ENCODE results near the gene NCL. TPM values are rescaled to one million over a fixed set of nuclear protein-coding genes. Genes with fewer than 3 reads are reported as not detected.
A peak's percentile ranks its signal among the peaks of the same experiment; 100 is the strongest.

The NCL gene
- polyA plus RNA-seq, 1 donor, result 541 TPM

DNA sequence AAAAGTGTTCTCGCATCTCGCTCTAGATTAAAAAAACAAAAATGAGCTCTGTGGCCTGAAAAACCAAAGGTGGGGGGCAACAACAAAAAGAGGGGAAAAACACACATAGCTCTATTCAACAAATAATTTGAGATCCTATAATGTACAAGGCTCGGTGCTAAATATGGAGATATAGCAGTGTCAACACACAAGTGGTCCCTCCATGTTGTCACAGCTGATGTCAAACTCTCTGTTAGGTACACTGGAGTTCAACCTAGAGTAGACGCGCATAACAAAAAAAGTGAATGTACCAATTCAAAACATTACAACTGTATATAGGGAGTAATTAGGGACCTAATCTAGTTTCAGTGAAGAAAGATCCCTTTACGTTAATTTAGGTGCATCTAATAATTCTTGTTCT lies 5.9 kb downstream of the NCL start:
- H3K4me1 ChIP-seq (ENCODE audit: control insufficient read depth, insufficient read depth, low read length), result no peaks in the 10 kb centered on the region
- H3K4me3 ChIP-seq (ENCODE audit: low read length), result no peak overlapping the region
- DNase-seq, result no peak
- H3K27me3 ChIP-seq (ENCODE audit: control insufficient read depth, insufficient read depth, low read length), result no peaks in the 10 kb centered on the region
- no peak overlapping the region for H3K27ac ChIP-seq (ENCODE audit: low read length)
- H3K9me3 ChIP-seq (ENCODE audit: control insufficient read depth, low read depth, low read length), result no peaks in the 10 kb centered on the region
- WGBS (ENCODE audit: insufficient coverage, low lambda C conversion rate), result 100% methylated on average over 3 of the region's 6 CpGs
- peaks cover 92% of the 10 kb centered on the region for H3K36me3 ChIP-seq (ENCODE audit: control insufficient read depth, insufficient read depth, low read length)

DNA sequence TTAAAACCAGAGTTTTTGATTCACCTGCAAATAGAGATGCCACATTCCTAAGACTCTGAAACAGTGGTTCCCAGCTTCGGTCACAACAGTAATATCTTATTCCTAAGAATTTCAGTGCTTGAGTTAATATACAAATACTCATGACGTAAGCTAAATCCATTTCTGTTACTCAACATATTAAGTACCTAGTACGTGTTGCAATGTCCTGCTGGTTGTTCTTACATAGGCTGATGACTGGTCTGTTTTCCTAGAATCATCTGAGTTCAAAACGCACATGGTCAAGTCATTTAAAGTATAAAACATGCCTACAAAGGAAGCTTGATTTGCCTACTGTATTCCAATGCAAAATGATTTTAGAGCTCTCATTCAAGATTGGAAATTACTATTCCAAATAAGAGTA lies 7.2 kb downstream of the NCL start:
- Histone ChIP-seq H3K36me3 (ENCODE audit: control insufficient read depth, insufficient read depth, low read length) (peaks cover 94% of the 10 kb centered on the region), H3K27ac (ENCODE audit: low read length) (no peak overlapping the region), H3K4me3 (ENCODE audit: low read length) (no peak overlapping the region), H3K9me3 (ENCODE audit: control insufficient read depth, low read depth, low read length) (no peaks in the 10 kb centered on the region), H3K4me1 (ENCODE audit: control insufficient read depth, insufficient read depth, low read length) (no peaks in the 10 kb centered on the region), H3K27me3 (ENCODE audit: control insufficient read depth, insufficient read depth, low read length) (no peaks in the 10 kb centered on the region)
- WGBS (ENCODE audit: insufficient coverage, low lambda C conversion rate), result no CpG with 5 or more reads among the region's 4 CpGs
- no peak for DNase-seq

DNA sequence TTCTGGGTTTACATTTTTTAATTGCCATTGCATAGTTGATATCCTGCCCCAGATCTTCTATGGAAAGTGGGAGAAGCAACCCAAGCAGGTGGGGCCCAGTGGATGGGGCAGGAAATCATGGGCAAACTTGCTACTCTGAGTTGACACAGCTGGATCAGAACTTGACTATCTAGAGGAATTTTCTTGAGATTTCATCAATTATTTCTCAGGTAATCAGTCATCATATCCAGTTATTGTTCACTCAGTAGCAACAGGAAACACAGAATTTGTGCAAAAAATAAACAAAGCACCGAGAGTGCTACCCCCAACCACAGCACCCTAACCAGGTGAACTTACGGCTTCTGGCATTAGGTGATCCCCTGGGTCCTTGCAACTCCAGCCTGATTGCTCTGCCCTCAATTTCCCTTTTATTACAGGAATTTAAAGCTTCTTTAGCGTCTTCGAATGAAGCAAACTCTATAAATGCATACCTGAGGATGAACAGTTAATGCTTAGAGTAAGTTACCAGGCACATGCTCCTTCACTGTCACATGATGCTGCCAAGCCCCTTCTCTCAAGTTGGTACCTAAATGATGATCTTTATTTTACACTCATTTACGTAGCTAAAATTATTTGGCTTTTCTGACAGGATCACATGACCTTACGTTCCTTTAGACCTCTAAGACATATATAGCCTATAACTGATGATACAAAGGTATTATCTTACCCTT lies 7.8 kb downstream of the NCL start:
- Histone ChIP-seq H3K36me3 (ENCODE audit: control insufficient read depth, insufficient read depth, low read length) (peaks cover 91% of the 10 kb centered on the region), H3K27ac (ENCODE audit: low read length) (no peak overlapping the region), H3K4me1 (ENCODE audit: control insufficient read depth, insufficient read depth, low read length) (peaks cover 5% of the 10 kb centered on the region), H3K4me3 (ENCODE audit: low read length) (no peak overlapping the region), H3K9me3 (ENCODE audit: control insufficient read depth, low read depth, low read length) (no peaks in the 10 kb centered on the region), H3K27me3 (ENCODE audit: control insufficient read depth, insufficient read depth, low read length) (no peaks in the 10 kb centered on the region)
- WGBS (ENCODE audit: insufficient coverage, low lambda C conversion rate), result 90% methylated on average over 2 of the region's 6 CpGs
- DNase-seq, result no peak

DNA sequence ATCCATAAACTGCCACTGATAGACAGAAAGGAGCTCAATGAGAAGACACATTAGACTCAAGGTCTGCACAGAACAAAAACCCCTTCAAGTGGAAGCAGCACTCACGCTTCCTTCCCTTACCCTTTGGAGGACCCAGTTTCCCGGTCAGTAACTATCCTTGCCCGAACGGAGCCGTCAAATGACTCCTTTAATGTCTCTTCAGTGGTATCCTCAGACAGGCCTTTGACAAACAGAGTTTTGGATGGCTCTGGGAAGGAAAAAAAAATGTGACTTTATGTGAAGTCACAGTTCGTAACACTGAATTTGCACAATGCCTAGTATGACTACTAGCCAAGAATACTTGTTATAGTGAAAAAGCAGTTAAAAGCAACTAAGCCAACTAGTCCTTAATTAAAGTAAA lies 8.4 kb downstream of the NCL start:
- WGBS (ENCODE audit: insufficient coverage, low lambda C conversion rate), result 100% methylated on average over 1 of the region's 6 CpGs
- H3K4me1 ChIP-seq (ENCODE audit: control insufficient read depth, insufficient read depth, low read length), result peaks cover 5% of the 10 kb centered on the region
- DNase-seq, result no peak
- H3K27me3 ChIP-seq (ENCODE audit: control insufficient read depth, insufficient read depth, low read length), result no peaks in the 10 kb centered on the region
- H3K9me3 ChIP-seq (ENCODE audit: control insufficient read depth, low read depth, low read length), result no peaks in the 10 kb centered on the region
- peaks cover 86% of the 10 kb centered on the region for H3K36me3 ChIP-seq (ENCODE audit: control insufficient read depth, insufficient read depth, low read length)
- no peak overlapping the region for H3K4me3 ChIP-seq (ENCODE audit: low read length)
- H3K27ac ChIP-seq (ENCODE audit: low read length), result no peak overlapping the region

- Histone ChIP-seq H3K27me3 (ENCODE audit: control insufficient read depth, insufficient read depth, low read length) (no peaks in the 10 kb centered on the region), H3K27ac (ENCODE audit: low read length) (no peak overlapping the region), H3K9me3 (ENCODE audit: control insufficient read depth, low read depth, low read length) (no peaks in the 10 kb centered on the region), H3K4me1 (ENCODE audit: control insufficient read depth, insufficient read depth, low read length) (peaks cover 5% of the 10 kb centered on the region), H3K36me3 (ENCODE audit: control insufficient read depth, insufficient read depth, low read length) (peaks cover 80% of the 10 kb centered on the region), H3K4me3 (ENCODE audit: low read length) (no peak overlapping the region)
- 96% methylated on average over 4 of the region's 11 CpGs for WGBS (ENCODE audit: insufficient coverage, low lambda C conversion rate)
- no peak for DNase-seq
These were observed 9.1 kb downstream of the NCL start for GRCh38 chr2:231455222-231455621.

DNA sequence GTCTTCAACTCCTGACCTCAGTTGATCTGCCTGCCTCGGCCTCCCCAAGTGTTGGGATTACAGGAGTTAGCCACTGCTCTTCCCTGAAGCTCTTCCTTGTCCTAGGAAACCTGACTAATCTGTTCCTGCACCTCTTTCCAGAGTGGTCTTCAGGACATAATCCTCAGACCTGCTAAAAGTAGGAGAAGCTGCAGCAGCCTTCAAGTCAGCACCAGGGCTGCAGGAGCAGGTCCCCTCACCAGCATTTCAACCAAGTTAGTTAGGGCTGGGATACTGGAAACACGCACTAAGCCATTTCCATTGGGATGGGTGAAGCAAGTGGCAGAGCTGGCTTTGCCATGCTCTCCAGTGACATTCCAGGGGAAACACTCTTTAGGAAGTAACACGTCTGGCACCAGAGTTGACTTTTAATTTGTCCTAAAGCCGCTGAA lies 9.9 kb downstream of the NCL start:
- peaks cover 71% of the 10 kb centered on the region for H3K36me3 ChIP-seq (ENCODE audit: control insufficient read depth, insufficient read depth, low read length)

GRCh38 chr2:231452799-231453508 lies 11.3 kb downstream of the NCL start:
- Histone ChIP-seq H3K4me1 (ENCODE audit: control insufficient read depth, insufficient read depth, low read length) (peaks cover 5% of the 10 kb centered on the region), H3K36me3 (ENCODE audit: control insufficient read depth, insufficient read depth, low read length) (peaks cover 57% of the 10 kb centered on the region), H3K27ac (ENCODE audit: low read length) (no peak overlapping the region), H3K4me3 (ENCODE audit: low read length) (no peak overlapping the region), H3K9me3 (ENCODE audit: control insufficient read depth, low read depth, low read length) (no peaks in the 10 kb centered on the region), H3K27me3 (ENCODE audit: control insufficient read depth, insufficient read depth, low read length) (no peaks in the 10 kb centered on the region)
- no CpG with 5 or more reads among the region's 10 CpGs for WGBS (ENCODE audit: insufficient coverage, low lambda C conversion rate)
- DNase-seq, result peak in 1 of 2 donors; percentile 33

More for the DNA sequence above, 9.9 kb downstream of the NCL start:
- Histone ChIP-seq H3K27ac (ENCODE audit: low read length) (no peak overlapping the region), H3K27me3 (ENCODE audit: control insufficient read depth, insufficient read depth, low read length) (no peaks in the 10 kb centered on the region), H3K4me3 (ENCODE audit: low read length) (no peak overlapping the region), H3K9me3 (ENCODE audit: control insufficient read depth, low read depth, low read length) (no peaks in the 10 kb centered on the region), H3K4me1 (ENCODE audit: control insufficient read depth, insufficient read depth, low read length) (peaks cover 5% of the 10 kb centered on the region)
- peak in 1 of 2 donors; percentile 20 for DNase-seq
- WGBS (ENCODE audit: insufficient coverage, low lambda C conversion rate), result 100% methylated on average over 1 of the region's 4 CpGs

DNA sequence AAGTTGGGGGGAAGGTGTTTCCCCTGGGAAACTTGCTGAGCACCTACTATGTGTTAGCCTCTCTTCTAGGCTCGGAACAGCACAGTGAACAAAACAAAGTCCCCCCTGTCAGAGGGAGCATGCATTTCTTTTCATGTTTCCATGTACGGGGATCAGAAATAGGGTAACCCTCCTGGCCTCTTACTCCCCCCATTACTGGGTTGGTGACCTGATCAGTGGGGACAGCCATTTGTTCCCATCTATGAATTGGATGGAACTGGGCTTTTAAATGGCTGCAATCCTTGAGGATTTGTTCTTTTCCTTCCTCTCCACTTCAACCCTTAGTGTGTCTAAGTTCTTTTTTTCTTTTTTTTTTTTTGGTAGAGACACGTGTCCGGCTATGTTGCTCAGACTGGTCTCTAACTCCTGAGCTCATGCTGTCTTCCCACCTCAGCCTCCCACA lies 13.7 kb downstream of the NCL start:
- H3K27me3 ChIP-seq (ENCODE audit: control insufficient read depth, insufficient read depth, low read length), result no peaks in the 10 kb centered on the region
- H3K4me1 ChIP-seq (ENCODE audit: control insufficient read depth, insufficient read depth, low read length), result peaks cover 5% of the 10 kb centered on the region
- no peak overlapping the region for H3K27ac ChIP-seq (ENCODE audit: low read length)
- H3K9me3 ChIP-seq (ENCODE audit: control insufficient read depth, low read depth, low read length), result no peaks in the 10 kb centered on the region
- H3K4me3 ChIP-seq (ENCODE audit: low read length), result no peak overlapping the region
- 100% methylated on average over 2 of the region's 4 CpGs for WGBS (ENCODE audit: insufficient coverage, low lambda C conversion rate)
- H3K36me3 ChIP-seq (ENCODE audit: control insufficient read depth, insufficient read depth, low read length), result peaks cover 33% of the 10 kb centered on the region
- no peak for DNase-seq

GRCh38 chr2:231449503-231450054 lies 14.7 kb downstream of the NCL start:
- H3K27me3 ChIP-seq (ENCODE audit: control insufficient read depth, insufficient read depth, low read length), result no peaks in the 10 kb centered on the region
- peaks cover 5% of the 10 kb centered on the region for H3K4me1 ChIP-seq (ENCODE audit: control insufficient read depth, insufficient read depth, low read length)
- H3K4me3 ChIP-seq (ENCODE audit: low read length), result no peak overlapping the region
- no peak overlapping the region for H3K27ac ChIP-seq (ENCODE audit: low read length)
- no CpG with 5 or more reads among the region's 4 CpGs for WGBS (ENCODE audit: insufficient coverage, low lambda C conversion rate)
- DNase-seq, result no peak
- peaks cover 25% of the 10 kb centered on the region for H3K36me3 ChIP-seq (ENCODE audit: control insufficient read depth, insufficient read depth, low read length)
- no peaks in the 10 kb centered on the region for H3K9me3 ChIP-seq (ENCODE audit: control insufficient read depth, low read depth, low read length)

DNA sequence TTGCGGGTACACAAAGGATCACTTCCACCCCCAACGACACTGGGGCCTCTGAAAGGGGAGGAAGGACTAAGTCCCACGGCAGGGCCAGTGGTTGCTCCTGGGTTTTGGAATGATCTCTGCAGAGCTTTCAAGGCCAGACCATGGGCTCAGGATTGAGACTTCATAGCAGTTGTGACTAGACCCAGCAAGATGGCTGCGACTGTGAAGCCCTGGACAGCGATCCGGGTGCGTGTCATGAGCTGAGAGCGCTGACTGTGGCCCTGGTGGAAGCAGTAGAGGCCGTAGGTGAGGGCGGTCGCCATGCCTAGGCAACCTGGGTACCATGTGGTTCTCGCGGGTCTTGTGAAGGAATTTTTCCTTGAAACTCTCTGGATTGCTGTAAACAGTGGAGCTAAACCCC lies 27.3 kb downstream of the NCL start:
- Histone ChIP-seq H3K4me1 (ENCODE audit: control insufficient read depth, insufficient read depth, low read length) (no peaks in the 10 kb centered on the region), H3K9me3 (ENCODE audit: control insufficient read depth, low read depth, low read length) (peaks cover 6% of the 10 kb centered on the region), H3K4me3 (ENCODE audit: low read length) (no peak overlapping the region), H3K36me3 (ENCODE audit: control insufficient read depth, insufficient read depth, low read length) (no peaks in the 10 kb centered on the region), H3K27me3 (ENCODE audit: control insufficient read depth, insufficient read depth, low read length) (no peaks in the 10 kb centered on the region), H3K27ac (ENCODE audit: low read length) (no peak overlapping the region)
- WGBS (ENCODE audit: insufficient coverage, low lambda C conversion rate), result no CpG with 5 or more reads among the region's 13 CpGs
- no peak for DNase-seq

Measured in large intestine (tissue), 3 donors.